Neural cell (in vitro differentiated cells): ENCODE results near the gene ZNF324. TPM values are rescaled to one million over a fixed set of nuclear protein-coding genes. Genes with fewer than 3 reads are reported as not detected.
A peak's percentile ranks its signal among the peaks of the same experiment; 100 is the strongest.

Experiments used
- H2AFZ ChIP-seq: fragments of 200-600, 300-800 bp; sonication (generic), shearing (Covaris generic); 2 replicates; pipeline ENCODE4 v1.6.0; 2014; ENCODE audit warnings: low read depth, mild to moderate bottlenecking, antibody characterized with exemption, low read length, moderate library complexity
- H3F3A ChIP-seq: fragments of 200-600 bp; shearing (Covaris generic); 2 replicates; pipeline ENCODE4 v1.6.1; 2016; ENCODE audit warnings: mild to moderate bottlenecking, moderate library complexity, mixed read lengths, antibody characterized with exemption, low read length; ENCODE audit not compliant: insufficient read depth, poor library complexity, severe bottlenecking
- H3K27ac ChIP-seq: fragments of 200-600, 300-800 bp; sonication (generic), shearing (Covaris generic); 2 replicates; pipeline ENCODE4 v1.5.1; 2014; ENCODE audit warnings: mild to moderate bottlenecking, low read length, moderate library complexity
- H3K27me3 ChIP-seq: fragments of 300-800, 200-600 bp; sonication (generic), shearing (Covaris generic); 2 replicates; pipeline ENCODE4 v1.6.0; 2014; ENCODE audit warnings: mild to moderate bottlenecking, low read depth, low read length, moderate library complexity; ENCODE audit not compliant: insufficient read depth
- H3K36me3 ChIP-seq: fragments of 300-800, 200-600 bp; sonication (generic), shearing (Covaris generic); 2 replicates; pipeline ENCODE4 v1.5.1; 2014; ENCODE audit warnings: mild to moderate bottlenecking, antibody characterized with exemption, low read length, moderate library complexity; ENCODE audit not compliant: insufficient read depth
- H3K4me2 ChIP-seq: fragments of 300-800, 200-600 bp; sonication (generic), shearing (Covaris generic); 2 replicates; pipeline ENCODE4 v1.6.0; 2014; ENCODE audit warnings: mild to moderate bottlenecking, low read length
- H3K4me3 ChIP-seq: fragments of 300-800, 200-600 bp; sonication (generic), shearing (Covaris generic); 2 replicates; pipeline ENCODE4 v1.5.1; 2014; ENCODE audit warnings: mild to moderate bottlenecking, low read length, moderate library complexity
- H3K79me2 ChIP-seq: fragments of 200-600 bp; shearing (Covaris generic); replicated peaks from 2 replicates; pipeline ENCODE4 v1.6.0; 2014; ENCODE audit warnings: mild to moderate bottlenecking, low read length, moderate library complexity; ENCODE audit not compliant: insufficient read depth
- H3K9ac ChIP-seq: fragments of 300-800, 200-600 bp; sonication (generic), shearing (Covaris generic); 2 replicates; pipeline ENCODE4 v1.6.1; 2016; ENCODE audit warnings: mild to moderate bottlenecking, low read length, mixed read lengths
- H3K9me2 ChIP-seq: fragments of 200-600 bp; shearing (Covaris generic); 2 replicates; pipeline ENCODE4 v1.6.1; 2016; ENCODE audit warnings: mild to moderate bottlenecking, low read length, mixed read lengths; ENCODE audit not compliant: insufficient read depth
- H3K9me3 ChIP-seq: fragments of 200-600, 300-800 bp; sonication (generic), shearing (Covaris generic); 2 replicates; pipeline ENCODE4 v1.6.1; 2016; ENCODE audit warnings: mild to moderate bottlenecking, mixed run types, low read length, moderate library complexity, mixed read lengths
- H4K20me1 ChIP-seq: fragments of 200-600 bp; shearing (Covaris generic); 2 replicates; pipeline ENCODE4 v1.6.1; 2016; ENCODE audit warnings: mild to moderate bottlenecking, mixed run types; ENCODE audit not compliant: insufficient read depth
- CTCF ChIP-seq: fragments of 450-650 bp; IDR thresholded peaks from 2 replicates; pipeline ENCODE4 v1.5.1; 2014; ENCODE audit warnings: antibody characterized with exemption, mild to moderate bottlenecking, moderate library complexity; ENCODE audit not compliant: poor library complexity, severe bottlenecking
- EP300 ChIP-seq: fragments of 450-650 bp; conservative IDR thresholded peaks from 2 replicates; pipeline ENCODE4 v1.6.1; 2014; ENCODE audit warnings: antibody characterized with exemption, mild to moderate bottlenecking, moderate library complexity; ENCODE audit not compliant: poor library complexity, severe bottlenecking
- EZH2 ChIP-seq: fragments of 200-600, 300-800 bp; shearing (Covaris generic), sonication (generic); IDR thresholded peaks from 2 replicates; pipeline ENCODE4 v1.6.1; 2014; ENCODE audit warnings: antibody characterized with exemption, low read length, borderline replicate concordance, mild to moderate bottlenecking; ENCODE audit not compliant: insufficient read depth, poor library complexity, severe bottlenecking
- MXI1 ChIP-seq: fragments of 450-650 bp; conservative IDR thresholded peaks from 2 replicates; pipeline ENCODE4 v1.6.1; 2014; ENCODE audit warnings: antibody characterized with exemption, mild to moderate bottlenecking; ENCODE audit not compliant: poor library complexity, severe bottlenecking
- POLR2AphosphoS5 ChIP-seq: IDR thresholded peaks from 2 replicates; pipeline ENCODE4 v1.6.1; 2012
- RAD21 ChIP-seq: fragments of 450-650 bp; conservative IDR thresholded peaks from 2 replicates; pipeline ENCODE4 v1.6.1; 2014; ENCODE audit warnings: antibody characterized with exemption, mild to moderate bottlenecking, moderate library complexity
- REST ChIP-seq: IDR thresholded peaks from 2 replicates; pipeline ENCODE4 v1.6.1; 2012; ENCODE audit warnings: borderline replicate concordance
- SMC3 ChIP-seq: fragments of 450-650 bp; conservative IDR thresholded peaks from 2 replicates; pipeline ENCODE4 v1.6.1; 2014; ENCODE audit warnings: antibody characterized with exemption, mild to moderate bottlenecking, moderate library complexity; ENCODE audit not compliant: poor library complexity
- TAF1 ChIP-seq: IDR thresholded peaks from 2 replicates; pipeline ENCODE4 v1.6.1; 2012; ENCODE audit warnings: low read depth
- polyA plus RNA-seq: library from polyadenylated mRNA; depleted of rRNA; stranded (reverse); fragments of >200 nt; gene quantifications from 2 replicates; pipeline ENCODE4 v1.2.3, GENCODE V29; 2014

Gene ZNF324
- polyA plus RNA-seq, 1 donor from 2014 or later = 12.5 TPM

- Histone ChIP-seq H4K20me1 (no peaks in the 10 kb centered on the region), H3K9me2 (no peaks in the 10 kb centered on the region), H3K27ac (no peak overlapping the region), H3F3A (no peaks in the 10 kb centered on the region), H3K79me2 (no peaks in the 10 kb centered on the region), H3K4me2 (no peak overlapping the region), H3K27me3 (no peaks in the 10 kb centered on the region), H3K9me3 (no peaks in the 10 kb centered on the region), H2AFZ (no peak overlapping the region), H3K9ac (no peak overlapping the region), H3K36me3 (peaks cover 5% of the 10 kb centered on the region), H3K4me3 (no peak overlapping the region)
- TF ChIP-seq EP300 = no peak
- TF ChIP-seq POLR2AphosphoS5 = no peak
- no peak for TF ChIP-seq SMC3
- no peak for TF ChIP-seq REST
- TF ChIP-seq CTCF = no peak
- TF ChIP-seq EZH2 = no peak
- TF ChIP-seq TAF1 = no peak
- no peak for TF ChIP-seq RAD21
- TF ChIP-seq MXI1 = no peak
Measured at GRCh38 chr19:58474291-58474996, 7.6 kb downstream of the ZNF324 start.

- Histone ChIP-seq H3K36me3 (peaks cover 5% of the 10 kb centered on the region), H3K9me2 (no peaks in the 10 kb centered on the region), H2AFZ (no peak overlapping the region), H3K4me2 (peak overlapping the region; percentile 62), H4K20me1 (no peaks in the 10 kb centered on the region), H3K27me3 (no peaks in the 10 kb centered on the region), H3K4me3 (peak overlapping the region; percentile 94), H3K27ac (peak overlapping the region; percentile 89), H3K79me2 (no peaks in the 10 kb centered on the region), H3F3A (no peaks in the 10 kb centered on the region), H3K9ac (peak overlapping the region; percentile 90), H3K9me3 (no peaks in the 10 kb centered on the region)
- TF ChIP-seq EZH2 (no peak), RAD21 (no peak), TAF1 (no peak), EP300 (no peak), REST (no peak), POLR2AphosphoS5 (no peak), SMC3 (no peak), CTCF (no peak), MXI1 (no peak)
Measured at GRCh38 chr19:58474997-58475713, 8.3 kb downstream of the ZNF324 start.
